Measurements from ENCODE around the gene KCNE2.

The KCNE2 gene

GRCh38 chr21:34345892-34346291, 17.9 kb upstream of the KCNE2 start:
- no peak overlapping the region for H3K4me3 ChIP-seq (ENCODE audit: control insufficient read depth, low read depth, low read length)
- TF ChIP-seq, protein P1, sequence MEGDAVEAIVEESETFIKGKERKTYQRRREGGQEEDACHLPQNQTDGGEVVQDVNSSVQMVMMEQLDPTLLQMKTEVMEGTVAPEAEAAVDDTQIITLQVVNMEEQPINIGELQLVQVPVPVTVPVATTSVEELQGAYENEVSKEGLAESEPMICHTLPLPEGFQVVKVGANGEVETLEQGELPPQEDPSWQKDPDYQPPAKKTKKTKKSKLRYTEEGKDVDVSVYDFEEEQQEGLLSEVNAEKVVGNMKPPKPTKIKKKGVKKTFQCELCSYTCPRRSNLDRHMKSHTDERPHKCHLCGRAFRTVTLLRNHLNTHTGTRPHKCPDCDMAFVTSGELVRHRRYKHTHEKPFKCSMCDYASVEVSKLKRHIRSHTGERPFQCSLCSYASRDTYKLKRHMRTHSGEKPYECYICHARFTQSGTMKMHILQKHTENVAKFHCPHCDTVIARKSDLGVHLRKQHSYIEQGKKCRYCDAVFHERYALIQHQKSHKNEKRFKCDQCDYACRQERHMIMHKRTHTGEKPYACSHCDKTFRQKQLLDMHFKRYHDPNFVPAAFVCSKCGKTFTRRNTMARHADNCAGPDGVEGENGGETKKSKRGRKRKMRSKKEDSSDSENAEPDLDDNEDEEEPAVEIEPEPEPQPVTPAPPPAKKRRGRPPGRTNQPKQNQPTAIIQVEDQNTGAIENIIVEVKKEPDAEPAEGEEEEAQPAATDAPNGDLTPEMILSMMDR (conservative IDR thresholded peaks at IDR 0.05; ENCODE audit: control insufficient read depth, insufficient read depth, low read depth, low read length) = no peak
- DNase-seq (ENCODE audit: low read depth) = no peak

DNA sequence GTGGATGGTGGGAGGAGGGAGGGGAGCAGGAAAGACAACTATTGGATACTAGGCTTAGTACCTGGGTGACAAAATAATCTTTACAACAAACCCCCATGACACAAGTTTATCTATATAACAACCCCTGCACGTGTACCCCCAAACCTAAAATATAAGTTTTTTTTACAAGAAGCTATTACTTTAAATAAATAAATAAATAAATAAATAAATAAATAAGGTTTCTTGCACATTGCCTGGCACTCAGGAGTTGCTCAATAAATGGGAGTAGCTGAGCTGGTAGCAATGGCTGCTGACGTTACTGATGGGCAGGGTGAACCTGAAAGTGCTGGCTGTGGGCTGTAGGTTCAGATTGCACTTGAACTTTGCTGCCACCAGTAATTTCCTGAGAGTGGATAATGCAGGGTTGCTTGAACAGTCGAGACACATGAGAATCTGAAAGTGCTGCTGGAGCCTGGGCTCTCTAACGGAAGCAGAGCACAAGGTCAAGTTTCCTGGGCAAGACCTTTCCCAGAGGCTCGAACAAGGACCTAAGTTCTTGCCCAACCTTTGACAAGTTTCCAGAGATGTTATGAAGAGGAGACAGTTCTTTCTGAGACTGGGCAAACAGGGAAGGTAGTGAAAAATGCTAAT, 14.8 kb upstream of the KCNE2 start:
- H3K4me3 ChIP-seq (ENCODE audit: control insufficient read depth, low read depth, low read length) = no peak overlapping the region
- DNase-seq (ENCODE audit: low read depth) = no peak
- TF ChIP-seq, protein P1 (conservative IDR thresholded peaks at IDR 0.05; ENCODE audit: control insufficient read depth, insufficient read depth, low read depth, low read length) = no peak

DNA sequence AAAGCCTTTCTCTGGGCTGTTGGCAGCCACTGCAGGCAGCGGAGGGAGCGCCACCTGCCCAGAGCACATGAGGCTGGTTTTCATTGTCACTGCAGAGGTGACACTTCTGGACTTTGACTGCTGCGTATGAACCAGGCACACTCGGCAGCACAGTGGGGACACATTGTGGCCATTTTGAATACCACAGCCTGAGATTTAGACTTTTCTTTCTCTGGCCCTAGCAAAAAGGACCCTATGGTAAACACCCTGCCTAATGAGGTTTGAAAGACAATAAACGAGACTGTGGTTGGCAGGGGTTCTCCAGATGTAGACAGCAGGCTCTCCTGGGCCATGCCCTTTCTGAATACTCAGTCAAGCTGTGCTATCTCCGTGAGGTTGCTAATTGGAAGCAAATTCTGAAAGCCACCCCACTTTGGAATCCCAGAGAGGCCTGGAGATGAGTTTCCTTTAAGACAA, 12.0 kb upstream of the KCNE2 start:
- TF ChIP-seq, protein P1 (conservative IDR thresholded peaks at IDR 0.05; ENCODE audit: control insufficient read depth, insufficient read depth, low read depth, low read length) = peak; percentile 57
- H3K4me3 ChIP-seq (ENCODE audit: control insufficient read depth, low read depth, low read length) = no peak overlapping the region
- peak; percentile 17 for DNase-seq (ENCODE audit: low read depth)

- TF ChIP-seq, protein P1 (conservative IDR thresholded peaks at IDR 0.05; ENCODE audit: control insufficient read depth, insufficient read depth, low read depth, low read length) = no peak
- no peak overlapping the region for H3K4me3 ChIP-seq (ENCODE audit: control insufficient read depth, low read depth, low read length)
- DNase-seq (ENCODE audit: low read depth) = no peak
Observed at GRCh38 chr21:34352556-34352955, 11.2 kb upstream of the KCNE2 start.

- DNase-seq (ENCODE audit: low read depth) = no peak
- TF ChIP-seq, protein P1 (conservative IDR thresholded peaks at IDR 0.05; ENCODE audit: control insufficient read depth, insufficient read depth, low read depth, low read length) = no peak
- H3K4me3 ChIP-seq (ENCODE audit: control insufficient read depth, low read depth, low read length) = no peak overlapping the region
Observed at GRCh38 chr21:34353182-34353581, 10.6 kb upstream of the KCNE2 start.

GRCh38 chr21:34354836-34355235, 9.0 kb upstream of the KCNE2 start:
- TF ChIP-seq, protein P1 (conservative IDR thresholded peaks at IDR 0.05; ENCODE audit: control insufficient read depth, insufficient read depth, low read depth, low read length) = no peak
- DNase-seq (ENCODE audit: low read depth) = no peak

More at GRCh38 chr21:34354836-34355235, 9.0 kb upstream of the KCNE2 start:
- no peak overlapping the region for H3K4me3 ChIP-seq (ENCODE audit: control insufficient read depth, low read depth, low read length)

Measured in fibroblast of mammary gland (primary cell).